Measurements from ENCODE around the gene SUB1.

DNA sequence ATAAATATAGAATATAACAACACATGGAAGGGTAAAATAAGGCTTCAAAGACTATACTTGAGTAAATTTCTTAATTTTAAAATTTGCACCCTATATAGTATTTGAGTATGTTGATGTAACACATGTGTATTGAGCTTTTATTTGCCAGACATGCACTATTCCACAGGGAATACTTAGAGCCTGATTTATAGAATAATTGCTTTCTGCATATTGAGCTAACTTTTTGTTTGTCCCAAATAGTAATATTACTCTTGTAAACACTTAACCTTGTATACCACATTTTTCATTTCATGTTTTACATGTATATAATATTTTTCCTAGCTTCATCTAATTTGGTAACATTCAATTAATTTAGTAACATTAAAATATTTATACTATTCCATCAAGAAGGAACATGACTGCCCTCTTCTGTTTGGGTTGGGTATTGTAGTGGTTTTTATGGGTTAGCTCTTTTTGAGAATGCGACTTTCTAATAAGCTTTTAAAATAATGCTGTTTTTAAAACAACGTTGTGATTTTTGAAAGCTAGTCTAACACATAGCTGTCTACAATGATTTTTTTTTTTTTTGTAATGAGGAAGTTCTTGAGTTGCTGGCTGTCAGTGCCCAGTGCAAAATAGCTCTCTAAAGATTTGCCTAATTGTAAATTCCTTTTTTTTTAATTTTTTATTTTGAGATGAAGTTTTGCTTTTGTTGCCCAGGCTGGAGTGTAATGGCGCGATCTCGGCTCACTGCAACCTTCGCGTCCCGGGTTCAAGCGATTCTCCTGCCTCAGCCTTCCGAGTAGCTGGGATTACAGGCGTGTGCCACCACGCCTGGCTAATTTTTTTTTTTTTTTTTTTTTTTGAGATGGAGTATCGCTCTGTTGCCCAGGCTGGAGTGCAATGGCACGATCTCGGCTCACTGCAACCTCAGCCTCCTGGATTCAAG lies 4.8 kb downstream of the SUB1 start:
- TF ChIP-seq, protein P1, sequence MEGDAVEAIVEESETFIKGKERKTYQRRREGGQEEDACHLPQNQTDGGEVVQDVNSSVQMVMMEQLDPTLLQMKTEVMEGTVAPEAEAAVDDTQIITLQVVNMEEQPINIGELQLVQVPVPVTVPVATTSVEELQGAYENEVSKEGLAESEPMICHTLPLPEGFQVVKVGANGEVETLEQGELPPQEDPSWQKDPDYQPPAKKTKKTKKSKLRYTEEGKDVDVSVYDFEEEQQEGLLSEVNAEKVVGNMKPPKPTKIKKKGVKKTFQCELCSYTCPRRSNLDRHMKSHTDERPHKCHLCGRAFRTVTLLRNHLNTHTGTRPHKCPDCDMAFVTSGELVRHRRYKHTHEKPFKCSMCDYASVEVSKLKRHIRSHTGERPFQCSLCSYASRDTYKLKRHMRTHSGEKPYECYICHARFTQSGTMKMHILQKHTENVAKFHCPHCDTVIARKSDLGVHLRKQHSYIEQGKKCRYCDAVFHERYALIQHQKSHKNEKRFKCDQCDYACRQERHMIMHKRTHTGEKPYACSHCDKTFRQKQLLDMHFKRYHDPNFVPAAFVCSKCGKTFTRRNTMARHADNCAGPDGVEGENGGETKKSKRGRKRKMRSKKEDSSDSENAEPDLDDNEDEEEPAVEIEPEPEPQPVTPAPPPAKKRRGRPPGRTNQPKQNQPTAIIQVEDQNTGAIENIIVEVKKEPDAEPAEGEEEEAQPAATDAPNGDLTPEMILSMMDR (conservative IDR thresholded peaks at IDR 0.05; ENCODE audit: low read length) = peak; percentile 81
- no peak for TF ChIP-seq EZH2phosphoT487 (IDR thresholded peaks at IDR 0.05; ENCODE audit: borderline replicate concordance)

All from Loucy (cell line).